AG04450 (cell line): Measurements from ENCODE around the gene NAA80. TPM values are rescaled to one million over a fixed set of nuclear protein-coding genes. Genes with fewer than 3 reads are reported as not detected.
"Not testable (repeated sequence)": the region's sequence is repeated elsewhere in the genome, so short reads cannot be mapped to it uniquely, and the experiment has no call there.

Experiments
- CTCF ChIA-PET: fragments of 300-600, 350-600 bp; formaldehyde crosslinking; extraction: SDS; loops from one replicate; lab custom pipeline; 2022; ENCODE audit warnings: antibody characterized with exemption, inconsistent platforms; lab: Charles Lee
- POLR2A ChIA-PET: fragments of 350-600 bp; formaldehyde crosslinking; extraction: SDS; loops from one replicate; lab custom pipeline; 2021; ENCODE audit warnings: antibody characterized with exemption, inconsistent platforms; lab: Yijun Ruan, JAX
- DNase-seq: peaks from one replicate; pipeline ENCODE4 v3.0.0-alpha.2; 2011; ENCODE audit warnings: low read depth, low spot score
- H3K27ac ChIP-seq: one replicate; pipeline ENCODE4 v1.5.1; 2012; ENCODE audit warnings: low read depth, low read length, control low read depth
- H3K27me3 ChIP-seq: one replicate; pipeline ENCODE4 v1.6.0; 2012; ENCODE audit warnings: low read length; ENCODE audit not compliant: control insufficient read depth, insufficient read depth
- H3K4me3 ChIP-seq: 2 replicates; pipeline ENCODE4 v1.5.1; 2011; ENCODE audit warnings: mild to moderate bottlenecking, low read depth, low read length, control low read depth
- H3K9me3 ChIP-seq: 2 replicates; pipeline ENCODE4 v1.5.1; 2012; ENCODE audit warnings: low read length; ENCODE audit not compliant: control insufficient read depth, insufficient read depth
- CTCF ChIP-seq: IDR thresholded peaks from 2 replicates; pipeline ENCODE4 v1.5.1; 2011; ENCODE audit warnings: low read depth, low read length, control low read depth, inconsistent platforms
- polyA plus RNA-seq: library from polyadenylated mRNA; depleted of rRNA; stranded (reverse); fragments of >200 nt; gene quantifications from 2 replicates; pipeline ENCODE4 v1.2.3, GENCODE V29; 2011

Gene NAA80
- polyA plus RNA-seq, 1 experiment, result 2.0 TPM

DNA sequence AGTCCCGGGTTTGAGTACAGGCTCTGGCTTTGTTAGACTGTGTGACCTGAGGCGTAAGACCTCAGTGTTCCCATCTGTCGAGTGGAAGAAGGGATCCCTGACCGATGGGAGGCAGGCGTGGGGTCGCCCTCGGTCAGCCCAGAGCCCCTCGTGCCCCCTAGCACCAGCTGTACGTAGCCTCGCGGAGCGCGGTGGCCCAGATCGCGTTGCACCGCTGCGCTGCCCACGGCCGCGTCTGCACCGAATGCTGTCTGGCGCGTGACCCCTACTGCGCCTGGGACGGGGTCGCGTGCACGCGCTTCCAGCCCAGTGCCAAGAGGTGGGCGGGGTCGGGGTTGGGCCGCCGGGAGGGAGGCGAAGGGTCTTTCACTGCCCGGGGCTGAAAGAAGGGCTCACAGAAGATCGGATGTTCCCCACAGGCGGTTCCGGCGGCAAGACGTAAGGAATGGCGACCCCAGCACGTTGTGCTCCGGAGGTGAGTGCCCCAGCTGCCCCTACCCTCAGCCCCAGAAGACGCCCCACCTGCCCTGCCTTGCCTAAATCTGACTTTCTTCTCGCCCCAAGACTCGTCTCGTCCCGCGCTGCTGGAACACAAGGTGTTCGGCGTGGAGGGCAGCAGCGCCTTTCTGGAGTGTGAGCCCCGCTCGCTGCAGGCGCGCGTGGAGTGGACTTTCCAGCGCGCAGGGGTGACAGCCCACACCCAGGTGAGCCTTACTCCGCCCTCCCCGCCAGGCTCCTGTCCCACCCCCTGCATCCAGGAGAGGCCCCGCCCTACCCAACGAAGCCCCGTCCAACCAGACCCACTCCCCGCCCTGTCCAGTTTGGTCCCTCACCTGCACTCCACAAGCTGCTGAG lies 23.8 kb downstream of the NAA80 start:
- Histone ChIP-seq H3K27me3 (peaks cover 19% of the 10 kb centered on the region), H3K4me3 (no peak overlapping the region), H3K27ac (no peak overlapping the region), H3K9me3 (no peaks in the 10 kb centered on the region; the same call in 1 of the 2 replicates)
- ChIA-PET CTCF (interaction anchor here (0.6 to 1.4 kb wide), 12 partner anchors 13 to 222 kb away, joined by 3 to 7 read pairs (median 4); no protein-coding TSS in a partner anchor), POLR2A (no interaction called here)
- TF ChIP-seq CTCF, result no peak
- DNase-seq, result no peak

- TF ChIP-seq CTCF, result peak; percentile 71
- Histone ChIP-seq H3K4me3 (no peak overlapping the region), H3K27ac (no peak overlapping the region), H3K9me3 (no peaks in the 10 kb centered on the region; the same call in 1 of the 2 replicates), H3K27me3 (peaks cover 19% of the 10 kb centered on the region)
- POLR2A ChIA-PET, result interaction anchor here (1.0 kb wide), 1 partner anchor 38 kb away, joined by 3 read pairs; the partner anchor contains the start of gene GNAI2
- CTCF ChIA-PET, result interaction anchor here (0.6 to 1.4 kb wide), 14 partner anchors 13 to 221 kb away, joined by 3 to 7 read pairs (median 4); no protein-coding TSS in a partner anchor
- DNase-seq, result no peak
These were observed 24.7 kb downstream of the NAA80 start for GRCh38 chr3:50274371-50275104.

DNA sequence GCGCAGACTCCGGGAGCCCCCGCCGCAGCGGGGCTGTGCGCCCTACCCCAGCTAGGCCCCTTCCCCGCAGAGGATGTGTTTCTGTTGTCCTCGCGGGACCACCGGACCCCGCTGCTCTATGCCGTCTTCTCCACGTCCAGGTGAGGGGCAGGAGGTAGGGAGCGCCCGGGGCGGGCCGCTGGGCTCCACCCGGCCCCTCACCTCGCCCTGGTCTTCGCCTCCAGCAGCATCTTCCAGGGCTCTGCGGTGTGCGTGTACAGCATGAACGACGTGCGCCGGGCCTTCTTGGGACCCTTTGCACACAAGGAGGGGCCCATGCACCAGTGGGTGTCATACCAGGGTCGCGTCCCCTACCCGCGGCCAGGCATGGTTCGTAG lies 25.5 kb downstream of the NAA80 start:
- Histone ChIP-seq H3K9me3 (no peaks in the 10 kb centered on the region; the same call in 1 of the 2 replicates), H3K27me3 (peaks cover 19% of the 10 kb centered on the region), H3K27ac (no peak overlapping the region), H3K4me3 (no peak overlapping the region)
- ChIA-PET POLR2A (no interaction called here), CTCF (no interaction called here)
- no peak for DNase-seq
- no peak for TF ChIP-seq CTCF

GRCh38 chr3:50272911-50273688 lies 26.1 kb downstream of the NAA80 start:
- no peak for DNase-seq
- no peak overlapping the region for H3K27ac ChIP-seq
- peak; percentile 92 for TF ChIP-seq CTCF
- peaks cover 19% of the 10 kb centered on the region for H3K27me3 ChIP-seq
- CTCF ChIA-PET, result interaction anchor here (1.0 to 2.5 kb wide), 4 partner anchors 13 to 81 kb away, joined by 4 to 9 read pairs (median 8); no protein-coding TSS in a partner anchor
- no peaks in the 10 kb centered on the region; the same call in 1 of the 2 replicates for H3K9me3 ChIP-seq
- peak overlapping the region; percentile 49 for H3K4me3 ChIP-seq
- POLR2A ChIA-PET, result interaction anchor here (0.7 kb wide), 1 partner anchor 74 kb away, joined by 7 read pairs; no protein-coding TSS in a partner anchor

DNA sequence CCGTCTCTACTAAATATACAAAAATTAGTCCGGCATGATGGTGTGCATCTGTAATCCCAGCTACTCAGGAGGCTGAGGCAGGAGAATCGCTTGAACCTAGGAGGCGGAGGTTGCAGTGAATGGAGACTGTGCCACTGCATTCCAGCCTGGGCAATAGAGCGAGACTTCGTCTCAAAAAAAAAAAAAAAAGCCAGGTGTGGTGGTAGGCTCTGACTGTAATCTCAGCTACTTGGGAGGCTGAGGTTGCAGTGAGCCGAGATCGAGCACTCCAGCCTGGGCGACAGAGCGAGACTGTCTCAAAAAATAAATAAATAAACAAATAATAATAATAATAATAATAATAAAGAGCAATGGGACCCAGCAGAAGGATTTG lies 26.7 kb downstream of the NAA80 start:
- ChIA-PET POLR2A (interaction anchor here (0.7 to 1.5 kb wide), 3 partner anchors 27 to 74 kb away, joined by 4 to 8 read pairs (median 7); no protein-coding TSS in a partner anchor), CTCF (interaction anchor here (0.6 to 2.5 kb wide), 7 partner anchors 12 to 130 kb away, joined by 3 to 9 read pairs (median 8); no protein-coding TSS in a partner anchor)
- not testable (repeated sequence) for H3K4me3 ChIP-seq, DNase-seq, H3K9me3 ChIP-seq, H3K27ac ChIP-seq
- H3K27me3 ChIP-seq, result peaks cover 19% of the 10 kb centered on the region
